ENCODE data around the gene OSBPL6.
A peak's percentile ranks its signal among the peaks of the same experiment; 100 is the strongest.

Gene OSBPL6

DNA sequence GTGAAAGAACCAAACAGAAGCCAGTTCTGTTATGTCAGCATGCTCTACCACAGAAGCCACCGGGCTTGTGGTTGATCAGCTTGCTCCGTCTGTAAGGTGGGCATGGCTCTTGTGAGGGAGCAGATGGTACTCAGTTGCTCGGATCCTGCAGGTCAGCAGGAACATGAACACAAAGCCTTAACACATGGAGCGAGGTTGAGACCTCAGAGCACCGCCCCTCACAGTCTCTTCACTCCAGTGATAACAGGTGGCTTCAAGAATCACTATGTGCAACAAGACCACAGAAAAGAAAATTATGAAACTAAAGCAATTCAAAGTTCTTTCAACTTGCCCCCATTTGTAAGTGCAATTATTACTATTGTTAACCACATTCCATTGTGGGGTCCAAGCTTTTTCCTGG lies 72.1 kb downstream of the OSBPL6 start:
- DNase-seq (ENCODE audit: low read depth), result no peak
- TF ChIP-seq, protein P1, sequence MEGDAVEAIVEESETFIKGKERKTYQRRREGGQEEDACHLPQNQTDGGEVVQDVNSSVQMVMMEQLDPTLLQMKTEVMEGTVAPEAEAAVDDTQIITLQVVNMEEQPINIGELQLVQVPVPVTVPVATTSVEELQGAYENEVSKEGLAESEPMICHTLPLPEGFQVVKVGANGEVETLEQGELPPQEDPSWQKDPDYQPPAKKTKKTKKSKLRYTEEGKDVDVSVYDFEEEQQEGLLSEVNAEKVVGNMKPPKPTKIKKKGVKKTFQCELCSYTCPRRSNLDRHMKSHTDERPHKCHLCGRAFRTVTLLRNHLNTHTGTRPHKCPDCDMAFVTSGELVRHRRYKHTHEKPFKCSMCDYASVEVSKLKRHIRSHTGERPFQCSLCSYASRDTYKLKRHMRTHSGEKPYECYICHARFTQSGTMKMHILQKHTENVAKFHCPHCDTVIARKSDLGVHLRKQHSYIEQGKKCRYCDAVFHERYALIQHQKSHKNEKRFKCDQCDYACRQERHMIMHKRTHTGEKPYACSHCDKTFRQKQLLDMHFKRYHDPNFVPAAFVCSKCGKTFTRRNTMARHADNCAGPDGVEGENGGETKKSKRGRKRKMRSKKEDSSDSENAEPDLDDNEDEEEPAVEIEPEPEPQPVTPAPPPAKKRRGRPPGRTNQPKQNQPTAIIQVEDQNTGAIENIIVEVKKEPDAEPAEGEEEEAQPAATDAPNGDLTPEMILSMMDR (IDR thresholded peaks at IDR 0.05; ENCODE audit: insufficient read depth, low read depth, low read length, missing control alignments), result no peak
- no peak overlapping the region for H3K4me3 ChIP-seq (ENCODE audit: low read length)

DNA sequence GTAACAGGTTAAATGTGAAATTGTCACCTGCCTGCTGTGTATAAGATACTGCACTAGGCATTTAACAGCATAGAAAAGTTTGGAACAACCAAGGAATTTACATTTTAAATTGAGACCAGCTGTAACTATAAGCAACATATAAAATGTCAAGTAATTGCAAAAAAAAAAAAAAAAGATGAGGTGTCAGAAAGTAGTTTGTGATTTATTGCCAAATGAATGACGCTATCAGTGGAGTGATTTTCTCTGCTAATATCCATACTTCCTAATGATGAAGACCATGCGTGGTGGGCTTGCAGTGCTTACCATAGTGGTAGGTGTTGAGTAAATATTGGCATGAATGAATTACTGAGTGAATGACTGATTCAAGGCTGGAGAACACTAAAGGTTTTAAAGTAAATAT lies 73.3 kb downstream of the OSBPL6 start:
- no peak overlapping the region for H3K4me3 ChIP-seq (ENCODE audit: low read length)

DNA sequence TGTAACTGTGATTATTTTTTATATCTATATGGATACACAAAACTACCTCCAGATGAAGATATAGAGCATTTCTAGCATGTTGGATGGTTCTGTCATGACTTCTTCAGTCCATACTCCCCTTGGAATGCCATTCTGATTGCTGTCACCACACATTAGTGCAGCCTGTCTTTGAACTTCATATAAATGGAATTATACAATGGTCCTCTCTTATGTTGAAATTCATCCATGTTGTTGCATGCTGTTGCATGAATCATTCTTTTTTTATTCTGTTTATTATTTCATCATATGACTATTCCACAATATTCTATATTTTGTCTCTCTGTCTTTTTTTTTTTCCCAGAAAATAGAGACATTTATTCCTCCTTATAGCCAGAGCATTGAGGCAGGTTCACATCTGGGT lies 74.1 kb downstream of the OSBPL6 start:
- H3K4me3 ChIP-seq (ENCODE audit: low read length), result no peak overlapping the region
- TF ChIP-seq, protein P1 (IDR thresholded peaks at IDR 0.05; ENCODE audit: insufficient read depth, low read depth, low read length, missing control alignments), result no peak
- peak; percentile 84 for DNase-seq (ENCODE audit: low read depth)

More for the DNA sequence above, 73.3 kb downstream of the OSBPL6 start:
- DNase-seq (ENCODE audit: low read depth), result no peak
- TF ChIP-seq, protein P1 (IDR thresholded peaks at IDR 0.05; ENCODE audit: insufficient read depth, low read depth, low read length, missing control alignments), result no peak

DNA sequence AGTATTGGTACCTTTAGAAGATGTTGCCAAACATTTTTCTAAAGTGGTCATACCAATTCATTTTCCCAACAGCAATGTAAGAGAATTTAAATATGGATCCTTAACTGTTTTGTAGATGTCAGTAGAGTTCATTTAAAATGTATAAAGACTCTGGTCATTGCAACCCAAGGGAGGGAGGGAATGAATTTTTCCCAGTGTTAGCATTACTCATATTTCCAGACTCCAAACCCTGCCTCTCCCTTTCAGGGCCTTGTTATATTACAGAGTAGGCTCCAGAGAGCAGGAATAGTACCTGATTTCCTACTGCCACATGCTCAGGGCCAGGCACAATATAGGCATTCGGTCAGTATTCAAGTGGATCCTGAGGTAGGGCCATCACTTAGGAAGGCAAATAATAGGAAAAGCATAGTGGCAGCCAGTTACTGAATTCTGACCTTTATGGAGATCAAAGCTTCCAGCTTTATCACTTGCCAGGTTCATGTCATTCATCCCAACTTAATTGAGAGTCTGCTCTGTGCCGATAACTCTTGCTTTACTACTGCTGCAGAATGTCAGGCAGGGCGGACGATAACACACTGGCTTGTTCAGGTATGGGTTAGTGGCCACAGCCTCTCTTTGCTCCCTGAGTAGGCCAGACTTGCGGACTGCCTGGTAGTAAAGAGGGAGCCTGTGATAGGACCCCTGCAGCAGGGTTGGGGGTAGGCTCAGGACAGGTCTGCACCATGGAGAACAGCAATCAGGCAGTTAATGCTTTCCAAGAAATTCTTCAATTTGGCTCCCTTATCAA lies 75.3 kb downstream of the OSBPL6 start:
- TF ChIP-seq, protein P1 (IDR thresholded peaks at IDR 0.05; ENCODE audit: insufficient read depth, low read depth, low read length, missing control alignments), result no peak
- H3K4me3 ChIP-seq (ENCODE audit: low read length), result no peak overlapping the region
- peak; percentile 25 for DNase-seq (ENCODE audit: low read depth)

DNA sequence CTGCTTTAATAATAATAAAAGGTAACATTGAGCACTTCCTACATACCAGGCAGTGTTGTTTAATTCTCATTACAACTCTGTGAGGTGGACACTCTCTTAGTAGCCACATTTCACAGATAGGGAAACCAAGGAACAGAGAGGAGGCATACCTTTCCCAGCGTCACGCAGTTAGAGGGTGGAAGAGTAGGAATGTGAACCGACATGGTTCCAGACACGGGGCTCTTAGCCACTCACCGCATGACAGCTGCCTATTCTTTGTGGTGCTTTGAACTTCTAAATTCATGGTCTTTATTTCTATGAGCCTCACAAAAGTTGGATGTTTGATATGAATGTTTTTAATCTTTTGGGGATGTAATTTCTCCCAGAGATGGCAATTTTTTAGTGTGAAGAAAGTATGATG lies 76.0 kb downstream of the OSBPL6 start:
- no peak overlapping the region for H3K4me3 ChIP-seq (ENCODE audit: low read length)
- TF ChIP-seq, protein P1 (IDR thresholded peaks at IDR 0.05; ENCODE audit: insufficient read depth, low read depth, low read length, missing control alignments), result no peak

DNA sequence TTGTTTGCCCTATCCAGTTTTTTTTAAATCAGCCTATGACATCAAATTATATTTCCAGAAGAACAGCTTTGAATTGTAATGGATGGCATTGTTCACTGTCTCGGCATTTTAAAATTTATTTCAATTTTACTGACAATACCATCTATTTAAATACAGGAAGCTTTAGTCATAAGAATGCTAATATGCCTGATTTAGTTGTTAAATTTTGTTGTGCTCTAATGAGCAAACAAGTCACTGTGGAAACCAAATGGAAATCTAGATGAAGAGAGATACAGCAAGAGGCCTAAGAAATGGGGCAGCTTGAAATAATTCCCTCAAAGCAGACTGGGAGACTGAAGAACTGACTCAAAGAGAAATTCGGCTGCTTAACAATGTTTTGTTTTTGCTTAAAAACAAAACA lies 76.8 kb downstream of the OSBPL6 start:
- H3K4me3 ChIP-seq (ENCODE audit: low read length), result no peak overlapping the region
- TF ChIP-seq, protein P1 (IDR thresholded peaks at IDR 0.05; ENCODE audit: insufficient read depth, low read depth, low read length, missing control alignments), result no peak
- DNase-seq (ENCODE audit: low read depth), result no peak

More for the DNA sequence above, 76.0 kb downstream of the OSBPL6 start:
- DNase-seq (ENCODE audit: low read depth), result no peak

Data from epithelial cell of esophagus (primary cell).